ENCODE data around the gene KLHL10. TPM values are rescaled to one million over a fixed set of nuclear protein-coding genes. Genes with fewer than 3 reads are reported as not detected.
"Not testable (repeated sequence)": the region's sequence is repeated elsewhere in the genome, so short reads cannot be mapped to it uniquely, and the experiment has no call there.

The KLHL10 gene
- total RNA-seq, 2 experiments from 2014 or later: not detected

DNA sequence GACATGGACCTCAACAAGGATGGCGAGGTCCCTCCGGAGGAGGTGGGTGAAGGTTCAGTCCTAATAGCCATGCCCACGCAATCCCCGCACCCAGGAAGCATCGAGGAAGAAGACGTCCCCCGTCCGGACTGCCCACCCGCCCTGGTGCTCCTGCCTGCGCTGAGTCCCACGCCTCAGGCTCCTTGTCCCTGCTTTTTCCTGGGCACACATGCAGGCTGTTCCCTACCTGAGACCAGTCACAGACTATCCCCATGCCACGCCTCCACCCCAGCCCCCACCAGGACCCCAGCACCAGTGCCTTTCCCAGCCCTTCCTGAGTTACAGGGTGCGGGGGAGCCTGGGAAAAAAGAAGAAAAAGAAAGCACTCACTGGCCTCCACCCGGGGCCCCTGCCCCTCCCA is 15.8 kb upstream of the KLHL10 start:
- Mint-ChIP-seq H3K9me3 (no peaks in the 10 kb centered on the region), H3K27ac (no peak overlapping the region), H3K36me3 (ENCODE audit: low read depth) (no peaks in the 10 kb centered on the region), H3K4me1 (no peaks in the 10 kb centered on the region), H3K27me3 (no peaks in the 10 kb centered on the region), H3K4me3 (no peak overlapping the region)
- POLR2A ChIA-PET: no interaction called here
- CTCF ChIA-PET: interaction anchor here (2.6 kb wide), 1 partner anchor 10 kb away, joined by 10 read pairs; the partner anchor contains the start of gene P3H4
- no peak for DNase-seq

DNA sequence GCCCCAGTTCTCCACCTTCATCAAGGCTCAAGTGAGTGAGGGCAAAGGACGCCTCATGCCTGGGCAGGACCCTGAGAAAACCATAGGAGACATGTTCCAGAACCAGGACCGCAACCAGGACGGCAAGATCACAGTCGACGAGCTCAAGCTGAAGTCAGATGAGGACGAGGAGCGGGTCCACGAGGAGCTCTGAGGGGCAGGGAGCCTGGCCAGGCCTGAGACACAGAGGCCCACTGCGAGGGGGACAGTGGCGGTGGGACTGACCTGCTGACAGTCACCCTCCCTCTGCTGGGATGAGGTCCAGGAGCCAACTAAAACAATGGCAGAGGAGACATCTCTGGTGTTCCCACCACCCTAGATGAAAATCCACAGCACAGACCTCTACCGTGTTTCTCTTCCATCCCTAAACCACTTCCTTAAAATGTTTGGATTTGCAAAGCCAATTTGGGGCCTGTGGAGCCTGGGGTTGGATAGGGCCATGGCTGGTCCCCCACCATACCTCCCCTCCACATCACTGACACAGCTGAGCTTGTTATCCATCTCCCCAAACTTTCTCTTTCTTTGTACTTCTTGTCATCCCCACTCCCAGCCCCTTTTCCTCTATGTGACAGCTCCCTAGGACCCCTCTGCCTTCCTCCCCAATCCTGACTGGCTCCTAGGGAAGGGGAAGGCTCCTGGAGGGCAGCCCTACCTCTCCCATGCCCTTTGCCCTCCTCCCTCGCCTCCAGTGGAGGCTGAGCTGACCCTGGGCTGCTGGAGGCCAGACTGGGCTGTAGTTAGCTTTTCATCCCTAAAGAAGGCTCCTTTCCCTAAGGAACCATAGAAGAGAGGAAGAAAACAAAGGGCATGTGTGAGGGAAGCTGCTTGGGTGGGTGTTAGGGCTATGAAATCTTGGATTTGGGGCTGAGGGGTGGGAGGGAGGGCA is 15.1 kb upstream of the KLHL10 start:
- Mint-ChIP-seq H3K4me1 (no peaks in the 10 kb centered on the region), H3K9me3 (no peaks in the 10 kb centered on the region), H3K27me3 (no peaks in the 10 kb centered on the region), H3K27ac (no peak overlapping the region), H3K36me3 (ENCODE audit: low read depth) (no peaks in the 10 kb centered on the region), H3K4me3 (no peak overlapping the region)
- POLR2A ChIA-PET: interaction anchor here (1.3 kb wide), 1 partner anchor 11 kb away, joined by 3 read pairs; the partner anchor contains the start of gene P3H4
- no peak for DNase-seq
- CTCF ChIA-PET: interaction anchor here (2.6 kb wide), 1 partner anchor 11 kb away, joined by 10 read pairs; the partner anchor contains the start of gene P3H4

DNA sequence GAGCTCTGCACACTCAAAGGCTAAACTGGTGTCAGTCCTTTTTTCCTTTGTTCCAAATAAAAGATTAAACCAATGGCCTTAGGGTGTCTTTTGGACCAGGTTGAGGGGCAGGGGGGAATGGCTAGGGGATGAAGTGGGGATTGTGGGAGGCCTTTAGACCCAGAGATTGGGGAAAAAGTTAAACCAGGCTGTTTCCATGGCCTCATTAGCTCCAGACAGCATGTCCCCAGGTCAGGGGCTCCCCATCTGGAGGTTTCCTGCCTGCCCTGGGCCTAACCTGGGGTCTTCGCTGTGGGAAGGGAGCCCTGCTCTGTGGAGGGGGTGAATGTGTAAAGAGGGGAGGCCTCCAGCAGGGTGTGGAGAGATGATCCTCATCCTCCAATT is 14.5 kb upstream of the KLHL10 start:
- DNase-seq: no peak
- Mint-ChIP-seq H3K27ac (no peak overlapping the region), H3K27me3 (no peaks in the 10 kb centered on the region), H3K4me3 (no peak overlapping the region), H3K36me3 (ENCODE audit: low read depth) (no peaks in the 10 kb centered on the region), H3K9me3 (no peaks in the 10 kb centered on the region), H3K4me1 (no peaks in the 10 kb centered on the region)
- POLR2A ChIA-PET: interaction anchor here (1.3 kb wide), 1 partner anchor 12 kb away, joined by 3 read pairs; the partner anchor contains the start of gene P3H4
- CTCF ChIA-PET: interaction anchor here (2.6 kb wide), 1 partner anchor 11 kb away, joined by 10 read pairs; the partner anchor contains the start of gene P3H4

DNA sequence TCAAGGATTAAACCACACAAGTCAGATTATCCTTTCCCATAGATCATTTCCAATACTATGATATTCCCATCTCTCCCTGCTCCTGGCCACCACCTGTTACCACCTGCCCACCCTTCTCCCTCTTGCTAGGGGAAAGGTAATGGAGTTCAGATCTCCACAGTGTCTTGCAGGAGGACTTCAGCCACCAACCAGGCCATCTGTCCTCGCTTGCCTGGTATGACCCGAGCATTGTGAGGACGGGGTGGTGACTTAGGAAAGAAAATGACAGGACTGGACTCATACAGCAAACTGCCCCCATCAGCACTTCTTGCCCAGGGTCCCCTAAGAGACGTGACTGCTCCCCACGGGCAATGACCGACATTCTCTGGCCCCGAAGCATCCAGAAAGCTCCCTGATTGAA is 14.0 kb upstream of the KLHL10 start:
- H3K27me3 Mint-ChIP-seq: no peaks in the 10 kb centered on the region
- CTCF ChIA-PET: interaction anchor here (2.6 kb wide), 1 partner anchor 12 kb away, joined by 10 read pairs; the partner anchor contains the start of gene P3H4

DNA sequence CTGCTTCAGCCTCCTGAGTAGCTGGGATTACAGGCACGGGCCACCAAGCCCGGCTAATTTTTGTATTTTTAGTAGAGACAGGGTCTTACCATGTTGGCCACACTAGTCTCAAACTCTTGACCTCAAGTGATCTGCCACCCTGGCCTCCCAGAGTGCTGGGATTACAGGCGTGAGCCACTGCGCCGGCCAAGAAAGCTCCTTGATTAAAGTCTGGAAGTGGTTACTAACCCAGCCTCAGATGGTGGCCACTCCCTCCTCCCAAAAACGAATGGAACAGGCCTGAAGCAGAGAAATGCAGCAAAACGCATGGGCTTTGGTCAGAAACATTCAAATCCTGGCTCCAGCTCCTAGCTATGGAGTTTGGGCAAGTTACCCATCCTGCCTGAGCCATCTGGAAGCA is 13.5 kb upstream of the KLHL10 start:
- Mint-ChIP-seq H3K27me3 (no peaks in the 10 kb centered on the region), H3K9me3 (no peaks in the 10 kb centered on the region), H3K4me1 (no peaks in the 10 kb centered on the region), H3K36me3 (ENCODE audit: low read depth) (no peaks in the 10 kb centered on the region), H3K27ac (no peak overlapping the region), H3K4me3 (no peak overlapping the region)
- no peak for DNase-seq
- ChIA-PET CTCF (interaction anchor here (2.6 kb wide), 1 partner anchor 12 kb away, joined by 10 read pairs; the partner anchor contains the start of gene P3H4), POLR2A (no interaction called here)

More for the DNA sequence above, 14.0 kb upstream of the KLHL10 start:
- no peaks in the 10 kb centered on the region for H3K36me3 Mint-ChIP-seq (ENCODE audit: low read depth)
- H3K4me1 Mint-ChIP-seq: no peaks in the 10 kb centered on the region
- no peak for DNase-seq
- no peak overlapping the region for H3K27ac Mint-ChIP-seq
- H3K9me3 Mint-ChIP-seq: no peaks in the 10 kb centered on the region
- no peak overlapping the region for H3K4me3 Mint-ChIP-seq
- POLR2A ChIA-PET: no interaction called here

DNA sequence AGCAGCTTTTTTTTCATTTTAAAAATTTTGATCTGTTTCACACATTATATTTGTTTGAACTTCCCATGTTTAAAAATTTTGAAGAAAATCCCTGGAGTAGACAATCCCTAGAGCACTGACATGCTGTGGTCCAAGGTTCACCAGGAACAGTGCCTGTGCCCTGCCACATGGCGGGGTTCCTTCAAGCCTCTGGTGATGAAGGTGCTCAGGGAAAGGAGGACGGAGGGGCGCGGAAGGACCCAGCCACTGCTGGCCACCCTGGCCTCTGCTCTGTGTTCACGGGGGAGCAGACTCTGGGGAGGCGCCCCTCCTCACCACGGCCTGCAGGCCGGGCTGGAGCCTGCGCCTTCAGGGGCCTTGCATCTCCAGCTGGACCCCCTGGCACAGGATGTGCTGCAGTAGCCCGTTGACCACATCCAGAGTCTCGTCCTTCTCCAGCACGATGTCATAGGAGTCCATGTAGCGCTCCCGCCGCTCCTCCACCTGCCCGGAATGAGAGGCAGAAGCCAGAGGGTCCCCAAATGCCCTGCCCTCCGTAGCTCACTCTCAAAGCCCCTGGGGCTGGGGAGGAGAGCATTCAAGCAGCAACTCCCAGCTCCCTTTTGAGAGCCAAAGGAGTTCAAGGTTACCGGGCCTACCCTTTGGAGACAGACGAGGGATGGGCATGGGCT is 12.3 kb upstream of the KLHL10 start:
- H3K27me3 Mint-ChIP-seq: no peaks in the 10 kb centered on the region
- H3K27ac Mint-ChIP-seq: no peak overlapping the region
- no peaks in the 10 kb centered on the region for H3K4me1 Mint-ChIP-seq
- no peak for DNase-seq
- no peaks in the 10 kb centered on the region for H3K36me3 Mint-ChIP-seq (ENCODE audit: low read depth)
- POLR2A ChIA-PET: no interaction called here
- CTCF ChIA-PET: no interaction called here
- H3K9me3 Mint-ChIP-seq: no peaks in the 10 kb centered on the region
- H3K4me3 Mint-ChIP-seq: no peak overlapping the region

DNA sequence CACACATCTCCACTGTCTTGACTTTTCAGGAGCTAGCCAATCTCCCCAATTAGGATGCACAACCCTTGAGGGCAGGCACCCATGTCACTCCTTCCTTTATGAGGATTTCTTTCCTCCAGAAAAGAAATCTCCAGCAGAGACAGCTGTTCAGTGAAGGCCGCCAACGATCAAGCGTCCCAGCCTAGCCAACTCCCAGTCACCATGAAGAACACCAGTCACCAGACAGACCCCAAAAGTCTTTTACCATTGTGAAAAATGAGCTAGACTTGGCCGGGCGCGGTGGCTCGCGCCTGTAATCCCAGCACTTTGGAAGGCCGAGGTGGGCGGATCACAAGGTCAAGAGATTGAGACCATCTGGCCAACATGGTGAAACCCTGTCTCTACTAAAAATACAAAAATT is 7.7 kb upstream of the KLHL10 start:
- CTCF ChIA-PET: interaction anchor here (0.6 kb wide), 1 partner anchor 9 kb away, joined by 6 read pairs; no protein-coding TSS in a partner anchor
- H3K9me3 Mint-ChIP-seq; H3K27me3 Mint-ChIP-seq; H3K4me1 Mint-ChIP-seq; H3K4me3 Mint-ChIP-seq; DNase-seq; H3K36me3 Mint-ChIP-seq (ENCODE audit: low read depth); H3K27ac Mint-ChIP-seq: not testable (repeated sequence)
- POLR2A ChIA-PET: interaction anchor here (0.8 to 1.3 kb wide), 2 partner anchors 19 to 88 kb away, joined by 4 to 5 read pairs; partner anchors contain the start of genes ACLY and P3H4

DNA sequence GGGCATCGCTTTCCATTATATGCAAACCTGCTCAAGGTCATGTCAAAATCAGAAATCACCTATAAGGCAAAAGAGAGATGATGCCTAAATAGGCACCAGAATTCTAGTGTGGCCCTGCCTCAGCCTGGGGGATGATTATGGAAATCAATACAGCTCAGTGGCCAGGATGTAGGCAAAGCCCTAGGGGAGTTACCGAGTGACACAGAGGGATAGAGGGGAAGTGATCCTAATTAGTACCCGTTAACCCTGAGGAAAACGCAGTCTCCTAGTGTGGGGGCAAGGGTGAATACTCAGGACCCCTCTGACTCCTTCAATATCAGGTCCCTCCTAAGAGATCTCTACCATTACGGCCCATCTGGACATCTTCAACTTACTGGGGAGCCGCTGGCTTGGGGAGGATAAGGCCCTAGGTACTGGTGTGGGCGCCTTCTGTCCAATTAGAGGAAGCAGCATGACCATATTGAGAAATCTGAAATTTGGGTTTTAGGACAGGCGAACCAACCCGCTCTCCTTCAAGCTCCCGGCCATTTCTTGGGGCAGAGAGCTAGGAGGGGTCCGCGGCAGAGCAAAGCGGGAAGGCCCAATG is 2.3 kb upstream of the KLHL10 start:
- H3K4me3 Mint-ChIP-seq: peak overlapping the region; percentile 66
- DNase-seq: no peak
- peaks cover 12% of the 10 kb centered on the region for H3K4me1 Mint-ChIP-seq
- H3K36me3 Mint-ChIP-seq (ENCODE audit: low read depth): peaks cover 2% of the 10 kb centered on the region
- H3K27ac Mint-ChIP-seq: no peak overlapping the region
- ChIA-PET CTCF (interaction anchor here (1.4 kb wide), 1 partner anchor 24 kb away, joined by 6 read pairs; the partner anchor contains the start of gene P3H4), POLR2A (interaction anchor here (1.0 to 1.1 kb wide), 2 partner anchors 15 to 30 kb away, joined by 3 read pairs; partner anchors contain the start of gene KLHL11)
- H3K27me3 Mint-ChIP-seq: peaks cover 6% of the 10 kb centered on the region
- H3K9me3 Mint-ChIP-seq: no peaks in the 10 kb centered on the region

DNA sequence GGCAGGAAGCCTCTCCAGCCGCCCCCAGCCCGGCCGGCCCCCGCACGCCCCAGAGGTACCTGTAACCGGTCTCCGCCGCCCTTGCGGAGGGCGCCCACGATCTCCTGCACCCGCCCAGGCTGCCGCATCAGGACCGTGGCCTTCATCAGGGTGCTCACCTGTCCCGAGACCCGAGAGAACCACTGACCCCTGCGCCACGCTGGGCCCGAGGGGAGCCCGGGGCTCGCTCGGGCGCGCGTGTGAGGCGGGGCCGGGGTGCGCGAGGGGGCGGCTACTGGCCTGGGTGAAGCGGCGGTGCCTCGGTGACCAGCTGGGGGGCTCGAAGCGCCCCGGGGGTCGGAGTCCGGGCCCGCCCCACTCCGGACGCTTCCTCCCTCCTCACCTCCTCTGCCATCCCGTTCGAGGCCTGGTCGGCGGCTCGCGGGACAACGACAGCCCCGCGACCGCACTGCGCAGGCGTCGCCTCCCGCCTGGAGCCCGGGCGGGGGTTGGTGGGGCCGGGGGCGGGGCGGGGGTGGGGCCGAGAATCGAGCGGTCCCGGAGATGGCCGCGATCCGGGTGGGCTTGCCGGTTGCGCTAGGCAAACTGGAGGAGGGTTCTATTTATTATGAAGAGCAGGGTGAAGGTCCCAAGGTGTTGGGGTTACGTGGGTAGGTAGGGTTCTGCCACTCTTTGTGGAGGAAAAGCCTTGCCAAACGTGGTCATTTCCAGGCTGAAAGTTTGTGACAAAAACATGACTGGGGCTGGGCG is 1.6 kb upstream of the KLHL10 start, which contains the start of gene NT5C3B:
Gene NT5C3B, minus strand, starts transcription at position 433 of the 750 bp plus-strand sequence. Its CDS starts 39 bp downstream, at position 394.
- Mint-ChIP-seq H3K27ac (no peak within 1 kb of the TSS), H3K4me1 (peaks cover 12% of the 10 kb centered on the region), H3K36me3 (ENCODE audit: low read depth) (peaks cover 2% of the 10 kb centered on the region), H3K4me3 (peak within 1 kb of the TSS; percentile 73), H3K27me3 (peaks cover 6% of the 10 kb centered on the region), H3K9me3 (no peaks in the 10 kb centered on the region)
- CTCF ChIA-PET: no interaction called here
- POLR2A ChIA-PET: interaction anchor here (0.6 to 1.8 kb wide), 3 partner anchors 26 to 29 kb away, joined by 3 to 5 read pairs (median 3); partner anchors contain the start of gene KLHL11
- DNase-seq: peak; percentile 54

DNA sequence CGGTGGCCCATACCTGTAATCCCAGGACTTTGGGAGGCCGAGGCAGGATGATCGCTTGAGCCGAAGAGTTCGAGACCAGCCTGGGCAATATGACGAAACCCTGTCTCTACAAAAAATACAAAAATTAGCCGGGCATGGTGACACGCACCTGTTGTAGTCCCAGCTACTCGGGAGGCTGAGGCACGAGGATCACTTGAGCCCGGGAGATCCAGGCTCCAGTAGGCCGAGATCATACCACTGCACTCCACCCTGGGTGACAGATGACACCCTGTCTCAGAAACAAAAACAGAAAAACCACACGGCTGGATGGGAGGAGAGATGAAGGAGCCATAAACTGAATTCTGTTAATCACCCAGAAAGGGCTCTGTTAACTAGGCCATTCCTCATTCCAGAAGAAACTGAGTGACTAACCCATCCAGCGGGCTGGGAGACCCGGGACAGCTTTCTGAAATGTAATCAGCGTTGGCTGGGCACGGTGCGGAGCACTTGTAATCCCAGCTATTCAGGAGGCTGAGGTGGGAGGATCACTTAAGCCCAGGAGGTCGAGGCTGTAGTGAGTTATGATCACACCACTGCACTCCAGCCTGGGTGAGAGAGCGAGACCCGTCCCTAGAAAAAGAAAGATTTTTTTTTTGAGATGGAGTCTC is 952 bp upstream of the KLHL10 start:
- DNase-seq: no peak
- no peaks in the 10 kb centered on the region for H3K9me3 Mint-ChIP-seq
- POLR2A ChIA-PET: interaction anchor here (0.6 to 1.8 kb wide), 2 partner anchors 27 to 28 kb away, joined by 3 to 5 read pairs; partner anchors contain the start of gene KLHL11
- H3K4me1 Mint-ChIP-seq: peaks cover 12% of the 10 kb centered on the region
- H3K36me3 Mint-ChIP-seq (ENCODE audit: low read depth): peaks cover 2% of the 10 kb centered on the region
- CTCF ChIA-PET: interaction anchor here (1.7 kb wide), 1 partner anchor 25 kb away, joined by 4 read pairs; the partner anchor contains the start of gene P3H4
- H3K27me3 Mint-ChIP-seq: peaks cover 6% of the 10 kb centered on the region
- H3K27ac Mint-ChIP-seq: no peak overlapping the region
- peak overlapping the region; percentile 73 for H3K4me3 Mint-ChIP-seq

DNA sequence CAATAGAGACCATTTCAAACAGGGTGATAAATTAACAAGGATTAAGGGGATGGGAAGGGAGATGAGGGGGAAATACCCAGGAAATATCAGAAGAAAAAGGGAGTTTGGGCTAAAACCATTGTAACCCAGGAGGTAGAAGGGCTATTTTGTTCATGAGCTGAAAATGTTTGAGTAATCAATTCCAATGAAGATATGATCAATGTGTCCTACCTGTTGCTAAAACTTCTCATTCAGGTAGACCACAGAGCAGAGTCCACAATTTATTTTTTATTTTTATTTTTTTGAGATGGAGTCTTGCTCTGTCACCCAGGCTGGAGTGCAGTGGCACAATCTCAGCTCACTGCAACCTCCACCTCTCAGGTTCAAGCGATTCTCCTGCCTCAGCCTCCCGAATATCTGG is 1.8 kb downstream of the KLHL10 start:
- CTCF ChIA-PET: interaction anchor here (0.7 kb wide), 1 partner anchor 88 kb away, joined by 3 read pairs; no protein-coding TSS in a partner anchor
- H3K27ac Mint-ChIP-seq; H3K36me3 Mint-ChIP-seq (ENCODE audit: low read depth); POLR2A ChIA-PET; H3K9me3 Mint-ChIP-seq; H3K4me3 Mint-ChIP-seq; H3K27me3 Mint-ChIP-seq; DNase-seq: not testable (repeated sequence)
- peaks cover 12% of the 10 kb centered on the region for H3K4me1 Mint-ChIP-seq

Data from activated CD4-positive, alpha-beta memory T cell treated with anti-CD3 and anti-CD28 coated beads, Interleukin-2, amount 10 ng/mL, durations not matched to agents 7 days and 5 days (primary cell).